GM12878 (cell line): ENCODE results near the gene FXYD6. TPM values are rescaled to one million over a fixed set of nuclear protein-coding genes. Genes with fewer than 3 reads are reported as not detected.

Experiments
- ATAC-seq: fragments of 200-7000 bp; cut with Tn5 transposase; 3 replicates; pipeline ENCODE4 v1.9.1; 2020; ENCODE audit warnings: mild to moderate bottlenecking, moderate library complexity
- BruUV-seq: library from RNA; stranded (reverse); fragments of 400-500 nt; replicated peaks from 2 replicates; lab custom pipeline; 2021; lab: Mats Ljungman, UMichigan
- CTCF ChIA-PET: fragments of 300-600 bp; sonication (Branson Sonifier 250); formaldehyde crosslinking; extraction: SDS; loops from one replicate; lab custom pipeline; 2021; ENCODE audit warnings: inconsistent platforms; lab: Yijun Ruan, JAX
- POLR2A ChIA-PET: fragments of 350-600 bp; formaldehyde crosslinking; extraction: SDS; loops from one replicate; lab custom pipeline; 2021; ENCODE audit warnings: inconsistent platforms; lab: Charles Lee
- RAD21 ChIA-PET: fragments of 300-600 bp; sonication (Branson Sonifier 250); formaldehyde crosslinking; loops from one replicate; lab custom pipeline; 2023; ENCODE audit warnings: antibody characterized with exemption; ENCODE audit not compliant: unreplicated experiment; lab: Charles Lee
- SMC1A ChIA-PET: fragments of 300-600 bp; sonication (Branson Sonifier 250); formaldehyde crosslinking; loops from one replicate; lab custom pipeline; 2023; ENCODE audit not compliant: unreplicated experiment, uncharacterized antibody; lab: Charles Lee
- DNase-seq: peaks from one replicate; pipeline ENCODE4 v3.0.0-alpha.2; 2011; ENCODE audit warnings: low read depth, low spot score
- FAIRE-seq: peaks from 3 replicates; lab custom pipeline; 2011; peaks lifted over from hg19 to GRCh38; lab: Jason Lieb, UNC
- H2AFZ ChIP-seq: 2 replicates; pipeline ENCODE4 v1.6.0; 2011; ENCODE audit warnings: low read depth, low read length, control low read depth; ENCODE audit not compliant: control insufficient read depth
- H3K27ac ChIP-seq: 2 replicates; pipeline ENCODE4 v1.5.1; 2011; ENCODE audit warnings: control low read depth; ENCODE audit not compliant: control insufficient read depth, insufficient read depth
- H3K27me3 ChIP-seq, 2 experiments: replicated peaks in 1 of 2; 2 replicates each; pipeline versions ENCODE4 v1.6.0 to v1.6.1; 2011; ENCODE audit warnings: low read length in 1 of 2; ENCODE audit not compliant: control insufficient read depth in 2 of 2, insufficient read depth in 2 of 2
- H3K36me3 ChIP-seq, 2 experiments: 2 replicates each; pipeline ENCODE4 v1.5.1; 2011; ENCODE audit warnings: low read length in 1 of 2; ENCODE audit not compliant: control insufficient read depth in 2 of 2, insufficient read depth in 2 of 2
- H3K4me1 ChIP-seq: 2 replicates; pipeline ENCODE4 v1.6.1; 2011; ENCODE audit warnings: mild to moderate bottlenecking, low read length, moderate library complexity, mixed read lengths; ENCODE audit not compliant: control insufficient read depth, insufficient read depth
- H3K4me2 ChIP-seq: 2 replicates; pipeline ENCODE4 v1.6.0; 2011; ENCODE audit warnings: control low read depth; ENCODE audit not compliant: control insufficient read depth, insufficient read depth
- H3K4me3 ChIP-seq: fragments of 200-600 bp; sonication (generic); 2 replicates; pipeline ENCODE4 v1.5.1; 2016
- H3K79me2 ChIP-seq: 2 replicates; pipeline ENCODE4 v1.6.0; 2011; ENCODE audit warnings: low read length; ENCODE audit not compliant: control insufficient read depth, insufficient read depth
- H3K9ac ChIP-seq: 2 replicates; pipeline ENCODE4 v1.8.0; 2011; ENCODE audit warnings: low read length, control low read depth, mixed read lengths; ENCODE audit not compliant: control insufficient read depth, insufficient read depth
- H3K9me3 ChIP-seq: replicated peaks from 3 replicates; pipeline ENCODE4 v1.5.1; 2011; ENCODE audit warnings: mild to moderate bottlenecking, low read length; ENCODE audit not compliant: control insufficient read depth, insufficient read depth
- H4K20me1 ChIP-seq: 2 replicates; pipeline ENCODE4 v1.6.0; 2011; ENCODE audit not compliant: control insufficient read depth, insufficient read depth
- CHD4 ChIP-seq: fragments of 200-600 bp; sonication (generic); IDR thresholded peaks from 2 replicates; pipeline ENCODE4 v1.6.1; 2016; ENCODE audit warnings: mild to moderate bottlenecking
- EED ChIP-seq: sonication (generic); IDR thresholded peaks from 2 replicates; pipeline ENCODE4 v1.6.1; 2016; ENCODE audit warnings: antibody characterized with exemption, low read depth
- IRF3 ChIP-seq: fragments of 450-650 bp; IDR thresholded peaks from 2 replicates; pipeline ENCODE4 v1.6.1; 2014; ENCODE audit warnings: mild to moderate bottlenecking
- KDM1A ChIP-seq: fragments of 200-600 bp; sonication (generic); IDR thresholded peaks from 2 replicates; pipeline ENCODE4 v1.6.1; 2016; ENCODE audit warnings: borderline replicate concordance
- NFYA ChIP-seq: IDR thresholded peaks from 2 replicates; pipeline ENCODE4 v1.6.1; 2011; ENCODE audit warnings: low read depth, mild to moderate bottlenecking, low read length, improper control_type of control experiment, borderline replicate concordance
- NR2F1 ChIP-seq: fragments of 450-650 bp; conservative IDR thresholded peaks from 2 replicates; pipeline ENCODE4 v1.6.1; 2017; ENCODE audit warnings: mild to moderate bottlenecking
- NRF1 ChIP-seq: conservative IDR thresholded peaks from 2 replicates; pipeline ENCODE4 v1.6.1; 2011; ENCODE audit warnings: mild to moderate bottlenecking, low read depth, low read length, improper control_type of control experiment
- PAX8 ChIP-seq: fragments of 450-650 bp; IDR thresholded peaks from 2 replicates; pipeline ENCODE4 v1.6.1; 2017; ENCODE audit warnings: mild to moderate bottlenecking, moderate library complexity
- SUZ12 ChIP-seq: fragments of 200-600 bp; sonication (generic); IDR thresholded peaks from one replicate; pipeline ENCODE4 v1.6.1; 2018; ENCODE audit warnings: antibody characterized with exemption, mild to moderate bottlenecking; ENCODE audit not compliant: unreplicated experiment
- TCF7 ChIP-seq: IDR thresholded peaks from 2 replicates; pipeline ENCODE4 v1.6.1; 2014; ENCODE audit warnings: antibody characterized with exemption, borderline replicate concordance
- ZBTB4 ChIP-seq: fragments of 450-650 bp; formaldehyde crosslinking; IDR thresholded peaks from 2 replicates; pipeline ENCODE4 v1.4.0; 2022; ENCODE audit warnings: mild to moderate bottlenecking, moderate library complexity
- ZNF217 ChIP-seq: fragments of 450-650 bp; IDR thresholded peaks from 2 replicates; pipeline ENCODE4 v1.6.1; 2017; ENCODE audit warnings: antibody characterized with exemption, mild to moderate bottlenecking
- WGBS: methylation state at CpG from one replicate; pipeline ENCODE4 v1.1.6; 2016; ENCODE audit warnings: low lambda C conversion rate; ENCODE audit not compliant: insufficient replicate concordance, insufficient coverage; ENCODE audit errors: missing lambda C conversion rate; 5-methylcytosine and 5-hydroxymethylcytosine counted together
- in situ Hi-C: fragments of 300-500 bp; cut with MboI; formaldehyde crosslinking; loops from 9 replicates; pipeline ENCODE4 v1.14.3; 2018; ENCODE audit warnings: mixed read lengths
- intact Hi-C: fragments of 100-400 bp; cut with micrococcal nuclease; formaldehyde crosslinking; loops from one replicate; pipeline ENCODE4 v1.14.2; 2022; ENCODE audit not compliant: unreplicated experiment
- polyA plus RNA-seq, 11 experiments: library from polyadenylated mRNA; depleted of rRNA in 4 of 11; unstranded in 6 of 11; stranded (reverse) in 5 of 11; fragments of >200 nt; fragmentation: Nextera tagmentation in 4 of 11; fragmentation: Illumina TruSeq in 1 of 11; extraction: Ambion mirVana in 4 of 11; extraction: Trizol in 1 of 11; gene quantifications; 1 replicate in 1 of 11; 2 replicates in 10 of 11; pipeline versions ENCODE4 v1.2.1 to v1.2.3, GENCODE V29; 2011 to 2016; ENCODE audit warnings: inconsistent platforms in 2 of 11, missing spikeins in 2 of 11, low read depth in 1 of 11
- total RNA-seq, 4 experiments: library from RNA; depleted of rRNA in 3 of 4; stranded (reverse); fragments of >200 nt in 3 of 4; fragmentation: Illumina TruSeq in 1 of 4; extraction: Trizol in 1 of 4; gene quantifications; 2 replicates each; pipeline versions ENCODE4 v1.2.1 to v1.2.3, GENCODE V29; 2013 to 2021
- TF ChIP-seq, protein P1 (sequence below): fragments of 450-650 bp; IDR thresholded peaks from 2 replicates; pipeline ENCODE4 v1.6.1; 2017; ENCODE audit warnings: mild to moderate bottlenecking, moderate library complexity

FXYD6 gene
- total and polyA plus RNA-seq, 10 of the 15 experiments (the other 5 are each of a cell fraction or from before 2014, with no cell fraction given) = 0.09 to 2.0 (median 0.23) TPM; not detected in 2

DNA sequence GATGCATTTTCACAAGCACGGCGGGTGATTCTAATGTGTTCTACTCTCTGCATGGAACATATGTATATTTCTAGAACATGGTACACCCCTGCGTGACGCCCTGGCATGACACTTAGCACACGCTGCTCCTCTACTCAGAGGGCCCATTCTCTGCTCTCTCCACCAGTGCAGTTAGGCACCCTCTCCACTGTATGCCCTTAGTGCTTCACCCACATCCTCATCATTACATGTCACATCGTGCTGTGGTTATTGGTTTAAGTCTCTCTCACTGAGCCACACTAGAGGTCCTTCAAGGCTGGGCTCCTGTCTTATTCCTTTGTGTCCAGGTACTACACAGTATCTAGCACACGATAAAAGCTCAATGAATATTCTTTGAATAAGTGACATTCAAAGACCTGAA lies 36.0 kb upstream of the FXYD6 start (continued):
- TF ChIP-seq, protein P1, sequence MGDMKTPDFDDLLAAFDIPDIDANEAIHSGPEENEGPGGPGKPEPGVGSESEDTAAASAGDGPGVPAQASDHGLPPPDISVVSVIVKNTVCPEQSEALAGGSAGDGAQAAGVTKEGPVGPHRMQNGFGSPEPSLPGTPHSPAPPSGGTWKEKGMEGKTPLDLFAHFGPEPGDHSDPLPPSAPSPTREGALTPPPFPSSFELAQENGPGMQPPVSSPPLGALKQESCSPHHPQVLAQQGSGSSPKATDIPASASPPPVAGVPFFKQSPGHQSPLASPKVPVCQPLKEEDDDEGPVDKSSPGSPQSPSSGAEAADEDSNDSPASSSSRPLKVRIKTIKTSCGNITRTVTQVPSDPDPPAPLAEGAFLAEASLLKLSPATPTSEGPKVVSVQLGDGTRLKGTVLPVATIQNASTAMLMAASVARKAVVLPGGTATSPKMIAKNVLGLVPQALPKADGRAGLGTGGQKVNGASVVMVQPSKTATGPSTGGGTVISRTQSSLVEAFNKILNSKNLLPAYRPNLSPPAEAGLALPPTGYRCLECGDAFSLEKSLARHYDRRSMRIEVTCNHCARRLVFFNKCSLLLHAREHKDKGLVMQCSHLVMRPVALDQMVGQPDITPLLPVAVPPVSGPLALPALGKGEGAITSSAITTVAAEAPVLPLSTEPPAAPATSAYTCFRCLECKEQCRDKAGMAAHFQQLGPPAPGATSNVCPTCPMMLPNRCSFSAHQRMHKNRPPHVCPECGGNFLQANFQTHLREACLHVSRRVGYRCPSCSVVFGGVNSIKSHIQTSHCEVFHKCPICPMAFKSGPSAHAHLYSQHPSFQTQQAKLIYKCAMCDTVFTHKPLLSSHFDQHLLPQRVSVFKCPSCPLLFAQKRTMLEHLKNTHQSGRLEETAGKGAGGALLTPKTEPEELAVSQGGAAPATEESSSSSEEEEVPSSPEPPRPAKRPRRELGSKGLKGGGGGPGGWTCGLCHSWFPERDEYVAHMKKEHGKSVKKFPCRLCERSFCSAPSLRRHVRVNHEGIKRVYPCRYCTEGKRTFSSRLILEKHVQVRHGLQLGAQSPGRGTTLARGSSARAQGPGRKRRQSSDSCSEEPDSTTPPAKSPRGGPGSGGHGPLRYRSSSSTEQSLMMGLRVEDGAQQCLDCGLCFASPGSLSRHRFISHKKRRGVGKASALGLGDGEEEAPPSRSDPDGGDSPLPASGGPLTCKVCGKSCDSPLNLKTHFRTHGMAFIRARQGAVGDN = no peak
- TF ChIP-seq ZNF217 (no peak), KDM1A (no peak), TCF7 (no peak), NR2F1 (no peak), SUZ12 (no peak), CHD4 (no peak), EED (no peak)

DNA sequence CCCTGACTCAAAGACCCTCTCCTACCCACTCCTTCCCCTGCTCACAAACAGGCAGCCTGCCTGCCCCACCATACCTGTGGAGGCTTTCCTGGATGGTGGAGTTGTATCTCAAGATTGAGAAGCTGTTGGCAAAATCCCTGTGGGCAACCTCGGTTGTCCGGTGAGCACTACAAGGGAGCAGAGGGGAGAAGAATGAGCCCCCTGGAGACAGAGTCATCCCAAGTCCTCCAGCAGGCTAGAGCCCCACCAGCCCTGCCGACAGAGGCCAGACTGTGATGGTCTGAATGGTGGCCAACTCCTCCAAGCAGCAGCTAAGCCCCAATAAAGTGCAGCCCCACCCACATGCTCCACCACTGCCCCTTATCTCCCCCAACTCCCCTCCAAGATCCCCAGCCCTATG lies 35.2 kb upstream of the FXYD6 start:
- ChIA-PET RAD21 (interaction anchor here (2.2 to 2.5 kb wide), 2 partner anchors 8 to 35 kb away, joined by 7 to 13 read pairs; no protein-coding TSS in a partner anchor), CTCF (interaction anchor here (0.7 to 2.0 kb wide), 2 partner anchors 35 to 142 kb away, joined by 3 to 7 read pairs; no protein-coding TSS in a partner anchor), POLR2A (no interaction called here), SMC1A (interaction anchor here (1.6 to 5.0 kb wide), 5 partner anchors 15 to 141 kb away, joined by 4 to 30 read pairs (median 8); partner anchors contain the start of gene TMPRSS13)
- H3K27me3 ChIP-seq = no peaks in the 10 kb centered on the region; a peak in 1 of 4 replicates
- no peak for DNase-seq
- in situ Hi-C loops (no loop called here), intact Hi-C loops (no loop called here)
- no peak overlapping the region for H3K4me2 ChIP-seq
- no peak for TF ChIP-seq NFYA
- TF ChIP-seq NRF1 = no peak
- no peak for TF ChIP-seq ZBTB4
- no peak for TF ChIP-seq IRF3
- TF ChIP-seq PAX8 = no peak
- no peak for FAIRE-seq
- H3K27ac ChIP-seq = no peak overlapping the region
- no peaks in the 10 kb centered on the region for H4K20me1 ChIP-seq
- no peaks in the 10 kb centered on the region for H3K36me3 ChIP-seq
- no peak overlapping the region for H3K9ac ChIP-seq
- no peak for ATAC-seq
- WGBS = 46% methylated on average over 3 of the region's 3 CpGs
- peaks cover 5% of the 10 kb centered on the region; the same call in 1 of the 2 replicates for H3K4me1 ChIP-seq
- H3K4me3 ChIP-seq = no peak overlapping the region
- no peaks in the 10 kb centered on the region for H3K79me2 ChIP-seq
- BruUV-seq = no TSS peak
- H2AFZ ChIP-seq = no peak overlapping the region
- H3K9me3 ChIP-seq = no peaks in the 10 kb centered on the region
